Left ventricle myocardium inferior (tissue), 1 donor: Measurements from ENCODE around the gene PTGES3L. TPM values are rescaled to one million over a fixed set of nuclear protein-coding genes. Genes with fewer than 3 reads are reported as not detected.

Experiments used
- DNase-seq: peaks from one replicate; pipeline ENCODE4 v3.0.0-alpha.2; 2020
- H3K27ac ChIP-seq: fragments of 200-600 bp; replicated peaks from 2 replicates; pipeline ENCODE4 v1.8.0; 2021
- H3K27me3 ChIP-seq: fragments of 200-600 bp; 2 replicates; pipeline ENCODE4 v1.8.0; 2021; ENCODE audit warnings: low read depth
- H3K36me3 ChIP-seq: fragments of 200-600 bp; 2 replicates; pipeline ENCODE4 v1.8.0; 2021
- H3K4me1 ChIP-seq: fragments of 200-600 bp; 2 replicates; pipeline ENCODE4 v1.8.0; 2021
- H3K4me3 ChIP-seq: fragments of 200-600 bp; 2 replicates; pipeline ENCODE4 v1.8.0; 2021; ENCODE audit warnings: mild to moderate bottlenecking, moderate library complexity
- H3K9me3 ChIP-seq: fragments of 200-600 bp; replicated peaks from 2 replicates; pipeline ENCODE4 v1.8.0; 2021
- CTCF ChIP-seq: fragments of 200-600 bp; IDR thresholded peaks from 2 replicates; pipeline ENCODE4 v1.8.0; 2021; ENCODE audit warnings: antibody characterized with exemption, mild to moderate bottlenecking, borderline replicate concordance
- intact Hi-C: fragments of 100-400 bp; cut with micrococcal nuclease; formaldehyde crosslinking; loops from one replicate; pipeline ENCODE4 v1.11.0; 2022
- total RNA-seq: library from RNA; stranded (reverse); fragmentation: NEBNext Ultra II Directional; extraction: Animal tissue kit (Norgen Biotek cat#: 25700); gene quantifications from one replicate; pipeline ENCODE4 v1.2.1, GENCODE V29; 2021
- donor health status: DM: no; HTN: yes; CAD: no; lungs with severe emphysema.

PTGES3L gene
- total RNA-seq, 1 donor from 2014 or later = 37.9 TPM

GRCh38 chr17:43020789-43021740 is 41.2 kb upstream of the PTGES3L start:
- intact Hi-C loops = no loop called here
- H3K27me3 ChIP-seq = no peaks in the 10 kb centered on the region
- no peak for TF ChIP-seq CTCF
- DNase-seq = peak; percentile 65
- H3K27ac ChIP-seq = peak overlapping the region; percentile 89
- peaks cover 68% of the 10 kb centered on the region for H3K4me1 ChIP-seq
- H3K4me3 ChIP-seq = peak overlapping the region; percentile 95
- H3K36me3 ChIP-seq = peaks cover 24% of the 10 kb centered on the region
- no peaks in the 10 kb centered on the region for H3K9me3 ChIP-seq

GRCh38 chr17:43020030-43020621 is 40.2 kb upstream of the PTGES3L start:
- intact Hi-C loops = no loop called here
- H3K4me1 ChIP-seq = peaks cover 77% of the 10 kb centered on the region

GRCh38 chr17:43019418-43019817 is 39.5 kb upstream of the PTGES3L start:
- Histone ChIP-seq H3K4me3 (peak overlapping the region; percentile 95), H3K9me3 (no peaks in the 10 kb centered on the region), H3K27ac (peak overlapping the region; percentile 89), H3K36me3 (peaks cover 29% of the 10 kb centered on the region), H3K4me1 (peaks cover 80% of the 10 kb centered on the region), H3K27me3 (no peaks in the 10 kb centered on the region)
- DNase-seq = no peak
- no peak for TF ChIP-seq CTCF
- intact Hi-C loops = no loop called here

More at GRCh38 chr17:43020030-43020621, 40.2 kb upstream of the PTGES3L start:
- DNase-seq = no peak
- Histone ChIP-seq H3K9me3 (no peaks in the 10 kb centered on the region), H3K27me3 (no peaks in the 10 kb centered on the region), H3K27ac (peak overlapping the region; percentile 89), H3K4me3 (peak overlapping the region; percentile 95), H3K36me3 (peaks cover 27% of the 10 kb centered on the region)
- TF ChIP-seq CTCF = no peak

- Histone ChIP-seq H3K36me3 (peaks cover 32% of the 10 kb centered on the region), H3K27me3 (no peaks in the 10 kb centered on the region), H3K4me3 (peak overlapping the region; percentile 95), H3K4me1 (peaks cover 80% of the 10 kb centered on the region), H3K27ac (peak overlapping the region; percentile 89), H3K9me3 (no peaks in the 10 kb centered on the region)
- no peak for TF ChIP-seq CTCF
- DNase-seq = no peak
- intact Hi-C loops = no loop called here
These were observed 39.1 kb upstream of the PTGES3L start for GRCh38 chr17:43018932-43019331.

- no peak for DNase-seq
- intact Hi-C loops = no loop called here
- Histone ChIP-seq H3K4me3 (no peak overlapping the region), H3K27me3 (no peaks in the 10 kb centered on the region), H3K4me1 (peaks cover 87% of the 10 kb centered on the region), H3K27ac (peak overlapping the region; percentile 89), H3K9me3 (no peaks in the 10 kb centered on the region), H3K36me3 (peaks cover 39% of the 10 kb centered on the region)
- no peak for TF ChIP-seq CTCF
These were observed 38.4 kb upstream of the PTGES3L start for GRCh38 chr17:43018008-43018853.
